Endothelial cell (in vitro differentiated cells): ENCODE measurements around the gene CSNK1G1. TPM values are rescaled to one million over a fixed set of nuclear protein-coding genes. Genes with fewer than 3 reads are reported as not detected.
A peak's percentile ranks its signal among the peaks of the same experiment; 100 is the strongest.

Experiments
- DNase-seq: peaks from one replicate; pipeline ENCODE4 v3.0.0; 2021; ENCODE audit warnings: low spot score
- H3K27ac Mint-ChIP-seq: one replicate; pipeline ENCODE4 v1.8.0; 2021; ENCODE audit warnings: mixed read lengths, inconsistent platforms; ENCODE audit not compliant: unreplicated experiment
- H3K27me3 Mint-ChIP-seq: one replicate; pipeline ENCODE4 v1.8.0; 2021; ENCODE audit warnings: mild to moderate bottlenecking, moderate library complexity, mixed read lengths, inconsistent platforms; ENCODE audit not compliant: unreplicated experiment
- H3K36me3 Mint-ChIP-seq: one replicate; pipeline ENCODE4 v1.8.0; 2021; ENCODE audit warnings: mild to moderate bottlenecking, low read depth, mixed read lengths, inconsistent platforms; ENCODE audit not compliant: unreplicated experiment
- H3K4me1 Mint-ChIP-seq: one replicate; pipeline ENCODE4 v1.8.0; 2021; ENCODE audit warnings: mild to moderate bottlenecking, mixed read lengths, inconsistent platforms; ENCODE audit not compliant: unreplicated experiment
- H3K4me3 Mint-ChIP-seq: one replicate; pipeline ENCODE4 v1.8.0; 2021; ENCODE audit warnings: mild to moderate bottlenecking, mixed read lengths, inconsistent platforms; ENCODE audit not compliant: unreplicated experiment
- H3K9me3 Mint-ChIP-seq: one replicate; pipeline ENCODE4 v1.8.0; 2021; ENCODE audit warnings: mixed read lengths, inconsistent platforms; ENCODE audit not compliant: unreplicated experiment
- CTCF ChIP-seq: fragments of 200-600 bp; sonication (generic); IDR thresholded peaks from one replicate; pipeline ENCODE4 v1.5.0; 2021; ENCODE audit warnings: antibody characterized with exemption; ENCODE audit not compliant: unreplicated experiment
- total RNA-seq: library from RNA; stranded (reverse); fragmentation: NEBNext Ultra II Directional; extraction: Animal tissue kit (Norgen Biotek cat#: 25700); gene quantifications from one replicate; pipeline ENCODE4 v1.2.1, GENCODE V29; 2021; ENCODE audit not compliant: unreplicated experiment

CSNK1G1 gene
- total RNA-seq, 1 donor from 2014 or later, result 22.9 TPM

GRCh38 chr15:64187396-64188191 lies 168.4 kb downstream of the CSNK1G1 start:
- Mint-ChIP-seq H3K27me3 (peaks cover 2% of the 10 kb centered on the region), H3K9me3 (no peaks in the 10 kb centered on the region), H3K4me1 (peaks cover 12% of the 10 kb centered on the region), H3K27ac (no peak overlapping the region), H3K4me3 (no peak overlapping the region), H3K36me3 (peaks cover 8% of the 10 kb centered on the region)
- TF ChIP-seq CTCF, result no peak
- DNase-seq, result no peak

GRCh38 chr15:64185146-64185911 lies 170.6 kb downstream of the CSNK1G1 start:
- Mint-ChIP-seq H3K27me3 (peaks cover 2% of the 10 kb centered on the region), H3K9me3 (no peaks in the 10 kb centered on the region), H3K4me3 (no peak overlapping the region), H3K27ac (no peak overlapping the region), H3K36me3 (peaks cover 8% of the 10 kb centered on the region), H3K4me1 (peaks cover 12% of the 10 kb centered on the region)
- TF ChIP-seq CTCF, result no peak
- DNase-seq, result no peak

GRCh38 chr15:64182859-64183370 lies 173.1 kb downstream of the CSNK1G1 start:
- Mint-ChIP-seq H3K27me3 (no peaks in the 10 kb centered on the region), H3K4me3 (no peak overlapping the region), H3K36me3 (peaks cover 17% of the 10 kb centered on the region), H3K4me1 (peaks cover 4% of the 10 kb centered on the region), H3K27ac (no peak overlapping the region), H3K9me3 (no peaks in the 10 kb centered on the region)
- no peak for TF ChIP-seq CTCF
- DNase-seq, result no peak

- Mint-ChIP-seq H3K27ac (no peak overlapping the region), H3K36me3 (peaks cover 23% of the 10 kb centered on the region), H3K27me3 (no peaks in the 10 kb centered on the region), H3K4me1 (no peaks in the 10 kb centered on the region), H3K4me3 (peak overlapping the region; percentile 34), H3K9me3 (no peaks in the 10 kb centered on the region)
- no peak for TF ChIP-seq CTCF
- DNase-seq, result no peak
Observed at GRCh38 chr15:64180235-64180824, 175.6 kb downstream of the CSNK1G1 start.
